Heart right ventricle (tissue), 16 donors: Measurements from ENCODE around the gene RBAK. TPM values are rescaled to one million over a fixed set of nuclear protein-coding genes. Genes with fewer than 3 reads are reported as not detected.

Experiments used
- ATAC-seq, 8 donors: fragments of 200-7000 bp; cut with Tn5 transposase; one replicate each; pipeline ENCODE4 v1.9.1; 2020; ENCODE audit warnings: mild to moderate bottlenecking in 8 of 8, moderate library complexity in 8 of 8, moderate number of reproducible peaks in 1 of 8
- DNase-seq, 2 donors: peaks; one replicate each; pipeline ENCODE4 v3.0.0-alpha.2; 2020
- H3K27ac ChIP-seq, 10 donors: fragments of 200-600 bp; sonication (generic) in 2 of 10; one replicate each; pipeline versions ENCODE4 v1.5.0 to v1.8.0; 2020 to 2022; ENCODE audit warnings: mild to moderate bottlenecking in 3 of 10
- H3K27me3 ChIP-seq, 7 donors: fragments of 200-600 bp; one replicate each; pipeline ENCODE4 v1.8.0; 2021 to 2022; ENCODE audit warnings: mild to moderate bottlenecking in 2 of 7
- H3K36me3 ChIP-seq, 9 donors: fragments of 200-600 bp; sonication (generic) in 1 of 9; one replicate each; pipeline versions ENCODE4 v1.5.0 to v1.8.0; 2020 to 2022; ENCODE audit warnings: mild to moderate bottlenecking in 2 of 9
- H3K4me1 ChIP-seq, 9 donors: fragments of 200-600 bp; sonication (generic) in 1 of 9; one replicate each; pipeline versions ENCODE4 v1.5.0 to v1.8.0; 2020 to 2022; ENCODE audit warnings: mild to moderate bottlenecking in 4 of 9
- H3K4me3 ChIP-seq, 10 donors: fragments of 200-600 bp; sonication (generic) in 2 of 10; one replicate each; pipeline versions ENCODE4 v1.5.0 to v1.8.0; 2020 to 2022; ENCODE audit warnings: mild to moderate bottlenecking in 7 of 10, moderate library complexity in 2 of 10
- H3K9me3 ChIP-seq, 11 donors: fragments of 200-600 bp in 10 of 11; sonication (generic) in 2 of 11; one replicate each; pipeline versions ENCODE4 v1.5.0 to v1.8.0; 2013 to 2022; ENCODE audit warnings: mild to moderate bottlenecking in 2 of 11, control low read depth in 1 of 11, moderate library complexity in 1 of 11
- WGBS, 2 donors: extraction: QIAGEN DNeasy Blood & Tissue Kit; methylation state at CpG; one replicate each; pipeline ENCODE4 v1.1.7; 2013; ENCODE audit warnings: inconsistent platforms in 1 of 2; 5-methylcytosine and 5-hydroxymethylcytosine counted together
- intact Hi-C, 10 donors: fragments of 100-400 bp; cut with DNase I; formaldehyde crosslinking; loops; one replicate each; pipeline versions ENCODE4 v1.11.1 to v1.14.2; 2022
- polyA plus RNA-seq, 2 donors: library from polyadenylated mRNA; stranded (reverse); fragments of 200-250 nt; gene quantifications; one replicate each; pipeline ENCODE4 v1.2.3, GENCODE V29; 2013
- total RNA-seq, 10 donors: library from RNA; stranded (reverse); fragmentation: NEBNext Ultra II Directional in 3 of 10; extraction: Animal tissue kit (Norgen Biotek cat#: 25700) in 3 of 10; gene quantifications; one replicate each; pipeline versions ENCODE4 v1.2.1 to v1.2.4, GENCODE V29; 2021 to 2023
- TF ChIP-seq, protein P1 (sequence below), 9 donors: fragments of 200-600 bp; sonication (generic) in 2 of 9; IDR thresholded peaks; one replicate each; pipeline versions ENCODE4 v1.5.0 to v1.8.0; 2021 to 2022; ENCODE audit warnings: antibody characterized with exemption in 9 of 9, mild to moderate bottlenecking in 5 of 9, moderate library complexity in 1 of 9
- donor health status: Arrhythmogenic right ventricular cardiomyopathy.
- donor health status: ischemic (EF 13 %, LVEDD 7.1; RV severe dilation, severe dysfunction).
- donor health status: healthy with polysubstance abuse.
- donor health status: DM: no; HTN: yes; CAD: no.
- donor health status: DM: no; HTN: no; CAD: no.
- donor health status: ischemic (EF 25% LVEDD 6.9; RV normal size, moderate dysfunction).
- donor health status: ischemic (EF 25% LVEDD 5.7; RV mildly dilated, moderate dysfunction).
- donor health status: healthy.
- donor health status: DM: yes; HTN: yes; CAD: no.
- donor health status: Ischemic cardiomyopathy.
- donor health status: ischemic (EF 35%, LVEDD 5.7; RV mildly dilated, moderate dysfunction).
- donor health status: nonischemic (EF 11% LVEDD 7.7; RV severe dilation, severe dysfunction).
- donor health status: DM: yes; HTN: yes; CAD: no.
- donor health status: PGD.
- donor health status: ischemic (EF 29% LVEDD 5.4; RV normal size, mild dysfunction).
- donor health status: nonischemic (EF 23%, LVEDD 6.1; RV moderate dilation, normal function).

Gene RBAK
- total and polyA plus RNA-seq, 12 donors = 3.2 to 11.2 (median 9.3) TPM

DNA sequence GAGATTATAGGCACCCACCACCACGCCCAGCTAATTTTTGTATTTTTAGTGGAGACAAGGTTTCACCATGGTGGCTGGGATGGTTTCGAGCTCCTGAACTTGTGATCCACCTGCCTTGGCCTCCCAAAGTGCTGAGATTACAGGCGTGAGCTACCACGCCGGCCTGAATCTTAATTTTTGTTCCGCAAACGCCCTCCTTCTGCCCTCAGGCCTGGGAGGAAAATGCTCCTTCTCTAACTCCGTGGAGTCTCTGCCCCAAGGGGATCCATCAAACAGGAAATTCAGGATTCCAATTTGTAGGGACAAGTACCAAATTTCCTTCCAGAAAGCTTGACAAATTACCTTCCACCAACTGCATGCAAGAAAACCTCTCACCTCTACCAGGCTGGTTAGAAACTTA is 43.2 kb downstream of the RBAK start:
- no peak overlapping the region for H3K4me3 ChIP-seq
- no peak overlapping the region for H3K27ac ChIP-seq
- ATAC-seq (no peak), DNase-seq (no peak)
- no peaks in the 10 kb centered on the region for H3K36me3 ChIP-seq
- peaks cover 0 to 5% (median 0%) of the 10 kb centered on the region in 9 donors for H3K4me1 ChIP-seq
- TF ChIP-seq, protein P1, sequence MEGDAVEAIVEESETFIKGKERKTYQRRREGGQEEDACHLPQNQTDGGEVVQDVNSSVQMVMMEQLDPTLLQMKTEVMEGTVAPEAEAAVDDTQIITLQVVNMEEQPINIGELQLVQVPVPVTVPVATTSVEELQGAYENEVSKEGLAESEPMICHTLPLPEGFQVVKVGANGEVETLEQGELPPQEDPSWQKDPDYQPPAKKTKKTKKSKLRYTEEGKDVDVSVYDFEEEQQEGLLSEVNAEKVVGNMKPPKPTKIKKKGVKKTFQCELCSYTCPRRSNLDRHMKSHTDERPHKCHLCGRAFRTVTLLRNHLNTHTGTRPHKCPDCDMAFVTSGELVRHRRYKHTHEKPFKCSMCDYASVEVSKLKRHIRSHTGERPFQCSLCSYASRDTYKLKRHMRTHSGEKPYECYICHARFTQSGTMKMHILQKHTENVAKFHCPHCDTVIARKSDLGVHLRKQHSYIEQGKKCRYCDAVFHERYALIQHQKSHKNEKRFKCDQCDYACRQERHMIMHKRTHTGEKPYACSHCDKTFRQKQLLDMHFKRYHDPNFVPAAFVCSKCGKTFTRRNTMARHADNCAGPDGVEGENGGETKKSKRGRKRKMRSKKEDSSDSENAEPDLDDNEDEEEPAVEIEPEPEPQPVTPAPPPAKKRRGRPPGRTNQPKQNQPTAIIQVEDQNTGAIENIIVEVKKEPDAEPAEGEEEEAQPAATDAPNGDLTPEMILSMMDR (IDR thresholded peaks at IDR 0.05) = no peak
- H3K27me3 ChIP-seq = peaks cover 0 to 42% (median 30%) of the 10 kb centered on the region in 7 donors
- intact Hi-C loops = loop anchor here (5.0 to 10.0 kb wide), 10 partner anchors 112 to 474 kb away; no protein-coding TSS in a partner anchor
- H3K9me3 ChIP-seq = peaks cover 0 to 17% (median 5%) of the 10 kb centered on the region in 11 donors
- 64 to 69% methylated on average over 8 of the region's 8 CpGs for WGBS, 2 donors

DNA sequence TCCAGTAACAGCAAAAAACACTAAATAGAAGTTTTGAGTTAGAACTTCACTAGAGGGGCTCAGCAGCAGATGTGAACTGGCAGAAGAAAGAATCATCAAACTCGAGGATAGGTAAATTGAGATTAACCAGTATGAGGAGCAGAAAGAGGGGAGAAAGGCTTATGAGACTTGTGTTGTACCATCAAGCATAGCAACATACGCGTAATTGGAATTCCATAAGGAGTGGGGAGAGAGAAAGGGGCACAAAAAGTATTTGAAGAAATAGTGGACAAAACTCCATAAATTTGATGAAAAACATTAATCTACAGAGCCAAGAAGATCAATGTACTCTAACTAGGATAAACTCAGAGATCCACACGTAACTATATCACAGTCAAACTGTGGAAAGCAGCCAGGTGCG is 48.3 kb downstream of the RBAK start:
- H3K36me3 ChIP-seq = no peaks in the 10 kb centered on the region

DNA sequence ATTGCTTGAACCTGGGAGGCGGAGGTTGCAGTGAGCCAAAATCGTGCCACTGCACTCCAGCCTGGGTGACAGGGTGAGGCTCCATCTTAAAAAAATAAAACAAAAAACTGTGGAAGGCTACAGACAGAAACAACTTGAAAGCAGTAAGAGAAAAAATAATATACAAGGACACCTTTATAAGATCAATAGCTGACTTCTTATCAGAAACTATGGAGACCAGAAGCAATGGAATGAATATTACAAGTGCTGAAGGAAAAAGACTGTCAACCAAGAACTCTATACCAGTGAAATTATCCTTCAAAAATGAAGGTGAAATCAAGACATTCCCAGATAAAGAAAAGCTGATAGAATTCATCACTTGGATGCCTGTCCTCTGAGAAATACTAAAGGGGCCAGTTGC is 49.0 kb downstream of the RBAK start:
- 82 to 84% methylated on average over 2 of the region's 2 CpGs for WGBS, 2 donors
- Histone ChIP-seq H3K27me3 (no peaks in the 10 kb centered on the region), H3K4me1 (no peaks in the 10 kb centered on the region), H3K4me3 (no peak overlapping the region), H3K9me3 (peaks cover 0 to 53% (median 25%) of the 10 kb centered on the region in 11 donors), H3K36me3 (no peaks in the 10 kb centered on the region), H3K27ac (no peak overlapping the region)
- intact Hi-C loops = no loop called here
- TF ChIP-seq, protein P1 (IDR thresholded peaks at IDR 0.05) = no peak
- DNase-seq (no peak), ATAC-seq (no peak)

More for the DNA sequence above, 48.3 kb downstream of the RBAK start:
- Histone ChIP-seq H3K9me3 (peaks cover 0 to 47% (median 25%) of the 10 kb centered on the region in 11 donors), H3K4me1 (no peaks in the 10 kb centered on the region), H3K27ac (no peak overlapping the region), H3K27me3 (peaks cover 0 to 3% (median 0%) of the 10 kb centered on the region in 7 donors), H3K4me3 (no peak overlapping the region)
- WGBS, 2 donors = 66 to 85% methylated on average over 5 of the region's 5 CpGs
- ATAC-seq (no peak), DNase-seq (no peak)
- intact Hi-C loops = no loop called here
- TF ChIP-seq, protein P1 (IDR thresholded peaks at IDR 0.05) = no peak

DNA sequence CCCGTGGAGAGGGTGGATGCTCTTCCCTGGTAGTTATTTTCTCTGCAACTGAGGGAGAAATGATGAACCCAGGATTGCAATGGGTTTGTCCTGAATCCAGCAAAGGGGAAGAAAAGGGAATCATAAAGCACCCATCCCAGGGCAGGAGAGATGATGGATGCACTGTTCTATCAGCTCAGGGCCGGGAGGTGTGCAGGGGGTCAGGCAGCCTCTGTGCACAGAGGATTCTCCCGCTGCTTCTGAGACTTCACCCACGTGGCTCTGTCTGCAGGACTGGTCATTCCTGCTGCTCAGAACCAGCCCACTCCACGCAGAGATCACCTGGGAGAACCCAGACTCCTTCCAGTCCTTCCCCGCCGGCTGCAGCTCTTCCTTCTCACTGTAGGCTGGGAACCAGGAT is 70.7 kb downstream of the RBAK start:
- Histone ChIP-seq H3K27me3 (peaks cover 0 to 17% (median 6%) of the 10 kb centered on the region in 7 donors), H3K4me3 (no peak overlapping the region), H3K4me1 (no peaks in the 10 kb centered on the region), H3K9me3 (no peaks in the 10 kb centered on the region), H3K36me3 (no peaks in the 10 kb centered on the region), H3K27ac (no peak overlapping the region)
- TF ChIP-seq, protein P1 (IDR thresholded peaks at IDR 0.05) = no peak
- DNase-seq (no peak), ATAC-seq (no peak)
- WGBS, 2 donors = 66 to 70% methylated on average over 7 of the region's 7 CpGs
- intact Hi-C loops = no loop called here
